Chondrocyte (in vitro differentiated cells): Measurements from ENCODE around the gene AHI1. TPM values are rescaled to one million over a fixed set of nuclear protein-coding genes. Genes with fewer than 3 reads are reported as not detected.

Experiments used
- DNase-seq: peaks from one replicate; pipeline ENCODE4 v3.0.0; 2021; ENCODE audit warnings: mixed read lengths, low spot score
- H3K27ac Mint-ChIP-seq: one replicate; pipeline ENCODE4 v1.8.0; 2021; ENCODE audit warnings: mild to moderate bottlenecking, moderate library complexity, mixed read lengths; ENCODE audit not compliant: unreplicated experiment
- H3K27me3 Mint-ChIP-seq: 2 replicates; pipeline ENCODE4 v1.8.0; 2021; ENCODE audit warnings: low read depth, mixed read lengths
- H3K36me3 Mint-ChIP-seq: 2 replicates; pipeline ENCODE4 v1.8.0; 2021; ENCODE audit warnings: low read depth, mixed read lengths
- H3K4me1 Mint-ChIP-seq: 2 replicates; pipeline ENCODE4 v1.8.0; 2021; ENCODE audit warnings: low read depth, mild to moderate bottlenecking, mixed read lengths
- H3K4me3 Mint-ChIP-seq: one replicate; pipeline ENCODE4 v1.8.0; 2021; ENCODE audit warnings: mild to moderate bottlenecking, moderate library complexity, mixed read lengths; ENCODE audit not compliant: unreplicated experiment
- H3K9me3 Mint-ChIP-seq: 2 replicates; pipeline ENCODE4 v1.8.0; 2021; ENCODE audit warnings: low read depth, mixed read lengths
- CTCF ChIP-seq: fragments of 200-600 bp; sonication (generic); IDR thresholded peaks from 2 replicates; pipeline ENCODE4 v1.5.0; 2021; ENCODE audit warnings: antibody characterized with exemption, mild to moderate bottlenecking, moderate library complexity
- microRNA-seq: library from miRNA; unstranded; fragments of <30 nt; microRNA quantifications from one replicate; pipeline ENCODE4 v1.2.0, GENCODE V29; 2020; ENCODE audit warnings: borderline number of aligned reads
- total RNA-seq: library from RNA; stranded (reverse); gene quantifications from 3 replicates; pipeline ENCODE4 v1.2.1, GENCODE V29; 2021

Gene AHI1
- total RNA-seq, 1 donor from 2014 or later, result 14.8 TPM

GRCh38 chr6:135234492-135234780, 263.1 kb downstream of the AHI1 start:
- Mint-ChIP-seq H3K9me3 (no peaks in the 10 kb centered on the region), H3K27ac (no peak overlapping the region), H3K4me1 (peaks cover 2% of the 10 kb centered on the region), H3K36me3 (no peaks in the 10 kb centered on the region), H3K27me3 (no peaks in the 10 kb centered on the region), H3K4me3 (no peak overlapping the region)
- DNase-seq, result no peak
- TF ChIP-seq CTCF, result no peak

DNA sequence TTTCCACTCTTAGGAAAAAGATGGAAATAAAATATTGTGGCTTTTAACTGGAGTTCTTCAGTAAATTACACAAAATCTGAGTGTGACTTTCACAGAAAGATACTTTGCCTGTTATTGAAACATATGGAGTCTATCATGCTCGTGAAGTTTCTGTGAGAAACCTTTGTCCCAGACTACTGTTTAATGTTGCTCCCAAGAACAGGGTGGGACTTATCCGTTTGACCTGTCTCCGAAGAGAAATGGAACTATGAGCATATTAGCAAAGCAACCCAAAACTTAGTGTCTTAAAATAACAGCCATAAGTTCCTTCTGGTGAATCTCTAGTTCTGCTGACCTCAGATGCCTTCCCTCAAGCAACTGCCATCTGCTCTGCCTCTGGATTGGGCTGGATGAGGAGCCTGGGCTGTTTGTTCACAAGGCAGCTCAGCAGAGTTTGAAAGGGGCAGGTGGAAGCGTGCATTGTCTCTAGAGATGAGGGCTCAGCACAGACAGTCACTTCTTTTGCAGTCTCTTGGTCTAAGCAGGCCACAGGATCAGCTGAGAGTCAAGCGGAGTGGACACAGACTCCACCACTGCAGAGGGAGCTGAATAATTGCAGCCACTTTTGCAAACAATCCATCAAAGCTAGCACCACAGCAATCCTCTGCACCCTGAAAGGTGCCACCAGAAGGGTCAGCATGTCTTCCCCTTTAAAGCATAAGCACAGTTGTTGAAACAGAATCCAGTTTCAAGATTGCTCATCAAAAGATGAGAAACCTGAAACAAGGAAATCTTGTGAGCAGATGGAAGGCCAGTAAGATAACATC, 263.7 kb downstream of the AHI1 start:
- Mint-ChIP-seq H3K4me3 (no peak overlapping the region), H3K4me1 (peaks cover 2% of the 10 kb centered on the region), H3K36me3 (no peaks in the 10 kb centered on the region), H3K9me3 (no peaks in the 10 kb centered on the region), H3K27me3 (no peaks in the 10 kb centered on the region), H3K27ac (no peak overlapping the region)
- DNase-seq, result no peak
- TF ChIP-seq CTCF, result no peak

Small RNA genes lying within 50 kb of the gene (microRNA-seq; reads per million reads assigned to microRNA genes)
- not detected for gene MIR548A2
